H9 (cell line): ENCODE data around the gene ITPR1. TPM values are rescaled to one million over a fixed set of nuclear protein-coding genes. Genes with fewer than 3 reads are reported as not detected.

ENCODE experiments used
- DNase-seq: peaks from one replicate; pipeline ENCODE4 v3.0.0-alpha.2; 2017
- H2AFZ ChIP-seq: one replicate; pipeline ENCODE4 v1.6.1; 2013; ENCODE audit warnings: mild to moderate bottlenecking, low read length, control low read depth, moderate library complexity
- H2AK5ac ChIP-seq: 2 replicates; pipeline ENCODE4 v1.6.1; 2013; ENCODE audit warnings: low read length, control low read depth, mixed read lengths; ENCODE audit not compliant: insufficient read length
- H2BK120ac ChIP-seq: one replicate; pipeline ENCODE4 v1.6.1; 2013; ENCODE audit warnings: low read depth, mild to moderate bottlenecking, low read length, control low read depth, inconsistent platforms; ENCODE audit not compliant: poor library complexity, severe bottlenecking
- H2BK12ac ChIP-seq: 2 replicates; pipeline ENCODE4 v1.6.1; 2013; ENCODE audit warnings: low read length, control low read depth, mixed read lengths, low read depth; ENCODE audit not compliant: insufficient read length
- H2BK15ac ChIP-seq: 2 replicates; pipeline ENCODE4 v1.6.1; 2013; ENCODE audit warnings: low read depth, low read length, control low read depth
- H2BK20ac ChIP-seq: one replicate; pipeline ENCODE4 v1.6.1; 2013; ENCODE audit warnings: low read depth, mild to moderate bottlenecking, low read length, control low read depth, inconsistent platforms; ENCODE audit not compliant: poor library complexity, severe bottlenecking
- H2BK5ac ChIP-seq: 2 replicates; pipeline ENCODE4 v1.6.1; 2013; ENCODE audit warnings: low read length, control low read depth, mixed read lengths; ENCODE audit not compliant: insufficient read length
- H3K14ac ChIP-seq: 2 replicates; pipeline ENCODE4 v1.6.1; 2013; ENCODE audit warnings: low read length, control low read depth; ENCODE audit not compliant: insufficient read depth
- H3K18ac ChIP-seq: 2 replicates; pipeline ENCODE4 v1.6.1; 2013; ENCODE audit warnings: low read depth, mild to moderate bottlenecking, mixed read lengths, low read length, control low read depth; ENCODE audit not compliant: insufficient read length
- H3K23ac ChIP-seq: 2 replicates; pipeline ENCODE4 v1.6.1; 2013; ENCODE audit warnings: low read length, control low read depth, mixed read lengths, low read depth; ENCODE audit not compliant: insufficient read length
- H3K23me2 ChIP-seq: 2 replicates; pipeline ENCODE4 v1.6.1; 2013; ENCODE audit warnings: low read depth, mild to moderate bottlenecking, mixed read lengths, low read length, control low read depth; ENCODE audit not compliant: insufficient read length, poor library complexity, severe bottlenecking
- H3K27ac ChIP-seq: 2 replicates; pipeline ENCODE4 v1.5.1; 2013; ENCODE audit warnings: low read length, control low read depth, mixed read lengths, low read depth; ENCODE audit not compliant: insufficient read length
- H3K27me3 ChIP-seq: 2 replicates; pipeline ENCODE4 v1.6.1; 2013; ENCODE audit warnings: low read length, control low read depth, inconsistent platforms; ENCODE audit not compliant: insufficient read depth
- H3K4ac ChIP-seq: 2 replicates; pipeline ENCODE4 v1.6.1; 2013; ENCODE audit warnings: low read depth, mild to moderate bottlenecking, control low read depth, inconsistent platforms, low read length, moderate library complexity
- H3K4me1 ChIP-seq: 2 replicates; pipeline ENCODE4 v1.6.1; 2013; ENCODE audit warnings: low read length, control low read depth, inconsistent platforms; ENCODE audit not compliant: insufficient read depth
- H3K4me2 ChIP-seq: 2 replicates; pipeline ENCODE4 v1.6.1; 2013; ENCODE audit warnings: low read length, control low read depth, mixed read lengths; ENCODE audit not compliant: insufficient read length, insufficient read depth
- H3K56ac ChIP-seq: 2 replicates; pipeline ENCODE4 v1.6.1; 2013; ENCODE audit warnings: low read depth, mild to moderate bottlenecking, mixed read lengths, low read length, control low read depth; ENCODE audit not compliant: insufficient read length
- H3K79me1 ChIP-seq: 2 replicates; pipeline ENCODE4 v1.6.1; 2013; ENCODE audit warnings: low read depth, mild to moderate bottlenecking, moderate library complexity, low read length, control low read depth, inconsistent platforms; ENCODE audit not compliant: insufficient read depth, poor library complexity, severe bottlenecking
- H3K79me2 ChIP-seq: 2 replicates; pipeline ENCODE4 v1.6.1; 2013; ENCODE audit warnings: low read length, control low read depth, inconsistent platforms; ENCODE audit not compliant: insufficient read depth
- H3K9ac ChIP-seq: 2 replicates; pipeline ENCODE4 v1.6.1; 2013; ENCODE audit warnings: low read length, control low read depth, mixed read lengths; ENCODE audit not compliant: insufficient read length; ENCODE audit errors: extremely low read depth
- H3K9me3 ChIP-seq: one replicate; pipeline ENCODE4 v1.6.1; 2013; ENCODE audit warnings: low read depth, low read length, inconsistent platforms; ENCODE audit not compliant: control insufficient read depth
- H3T11ph ChIP-seq: one replicate; pipeline ENCODE4 v1.6.1; 2013; ENCODE audit warnings: mild to moderate bottlenecking, low read length, control low read depth, inconsistent platforms
- H4K20me1 ChIP-seq: one replicate; pipeline ENCODE4 v1.6.1; 2013; ENCODE audit not compliant: control insufficient read depth, insufficient read length, insufficient read depth
- H4K5ac ChIP-seq: 2 replicates; pipeline ENCODE4 v1.6.1; 2013; ENCODE audit warnings: low read depth, mild to moderate bottlenecking, mixed read lengths, low read length, control low read depth; ENCODE audit not compliant: insufficient read length
- H4K8ac ChIP-seq: replicated peaks from 2 replicates; pipeline ENCODE4 v1.6.1; 2013; ENCODE audit warnings: low read length, control low read depth, mixed read lengths, low read depth; ENCODE audit not compliant: insufficient read length
- H4K91ac ChIP-seq: 2 replicates; pipeline ENCODE4 v1.6.1; 2013; ENCODE audit warnings: low read depth, mild to moderate bottlenecking, moderate library complexity, mixed read lengths, low read length, control low read depth; ENCODE audit not compliant: insufficient read length
- H3K27ac Mint-ChIP-seq, 3 experiments: 2 replicates in 2 of 3; 3 replicates in 1 of 3; pipeline ENCODE4 v1.8.0; 2020 to 2021; ENCODE audit warnings: mixed read lengths in 3 of 3, mild to moderate bottlenecking in 1 of 3, moderate library complexity in 1 of 3
- H3K27me3 Mint-ChIP-seq: 2 replicates; pipeline ENCODE4 v1.8.0; 2021; ENCODE audit warnings: low read depth, mild to moderate bottlenecking, moderate library complexity, mixed read lengths
- H3K36me3 Mint-ChIP-seq, 3 experiments: 2 replicates in 2 of 3; 3 replicates in 1 of 3; pipeline ENCODE4 v1.8.0; 2020 to 2021; ENCODE audit warnings: low read depth in 3 of 3, mixed read lengths in 3 of 3; ENCODE audit not compliant: insufficient read depth in 1 of 3
- H3K4me1 Mint-ChIP-seq, 2 experiments: 2 replicates each; pipeline ENCODE4 v1.8.0; 2020; ENCODE audit warnings: mixed read lengths in 2 of 2
- H3K4me3 Mint-ChIP-seq, 2 experiments: 2 replicates in 1 of 2; 3 replicates in 1 of 2; pipeline ENCODE4 v1.8.0; 2020 to 2021; ENCODE audit warnings: mild to moderate bottlenecking in 2 of 2, mixed read lengths in 2 of 2, moderate library complexity in 1 of 2
- H3K9me3 Mint-ChIP-seq, 2 experiments: 2 replicates in 1 of 2; 3 replicates in 1 of 2; pipeline ENCODE4 v1.8.0; 2020; ENCODE audit warnings: mild to moderate bottlenecking in 2 of 2, mixed read lengths in 2 of 2, moderate library complexity in 1 of 2
- WGBS: extraction: QIAGEN DNeasy Blood & Tissue Kit; methylation state at CpG from one replicate; pipeline ENCODE4 v1.1.7; 2013; ENCODE audit warnings: missing lambda C conversion rate, low lambda C conversion rate, mixed read lengths; ENCODE audit not compliant: insufficient read length; ENCODE audit errors: extremely low coverage; 5-methylcytosine and 5-hydroxymethylcytosine counted together
- total RNA-seq: library from RNA; stranded (reverse); gene quantifications from 2 replicates; pipeline ENCODE4 v1.2.1, GENCODE V29; 2021
- TF ChIP-seq, protein P1 (sequence below): fragments of 200-600 bp; sonication (generic); conservative IDR thresholded peaks from 3 replicates; pipeline ENCODE4 v1.8.0; 2021; ENCODE audit warnings: antibody characterized with exemption, mild to moderate bottlenecking

ITPR1 gene
- total RNA-seq, 1 experiment from 2014 or later = 4.2 TPM

GRCh38 chr3:4543110-4543509 is 50.0 kb downstream of the ITPR1 start:
- no peak overlapping the region for H4K5ac ChIP-seq
- no peaks in the 10 kb centered on the region for H3K79me2 ChIP-seq
- H3K14ac ChIP-seq = no peak overlapping the region
- H3K4me2 ChIP-seq = no peak overlapping the region
- TF ChIP-seq, protein P1, sequence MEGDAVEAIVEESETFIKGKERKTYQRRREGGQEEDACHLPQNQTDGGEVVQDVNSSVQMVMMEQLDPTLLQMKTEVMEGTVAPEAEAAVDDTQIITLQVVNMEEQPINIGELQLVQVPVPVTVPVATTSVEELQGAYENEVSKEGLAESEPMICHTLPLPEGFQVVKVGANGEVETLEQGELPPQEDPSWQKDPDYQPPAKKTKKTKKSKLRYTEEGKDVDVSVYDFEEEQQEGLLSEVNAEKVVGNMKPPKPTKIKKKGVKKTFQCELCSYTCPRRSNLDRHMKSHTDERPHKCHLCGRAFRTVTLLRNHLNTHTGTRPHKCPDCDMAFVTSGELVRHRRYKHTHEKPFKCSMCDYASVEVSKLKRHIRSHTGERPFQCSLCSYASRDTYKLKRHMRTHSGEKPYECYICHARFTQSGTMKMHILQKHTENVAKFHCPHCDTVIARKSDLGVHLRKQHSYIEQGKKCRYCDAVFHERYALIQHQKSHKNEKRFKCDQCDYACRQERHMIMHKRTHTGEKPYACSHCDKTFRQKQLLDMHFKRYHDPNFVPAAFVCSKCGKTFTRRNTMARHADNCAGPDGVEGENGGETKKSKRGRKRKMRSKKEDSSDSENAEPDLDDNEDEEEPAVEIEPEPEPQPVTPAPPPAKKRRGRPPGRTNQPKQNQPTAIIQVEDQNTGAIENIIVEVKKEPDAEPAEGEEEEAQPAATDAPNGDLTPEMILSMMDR = no peak
- no peak overlapping the region for H4K8ac ChIP-seq
- Mint-ChIP-seq H3K27ac (no peak overlapping the region), H3K36me3 (peaks cover 0 to 4% (median 0%) of the 10 kb centered on the region in 3 experiments; a peak in 3 of 7 replicates), H3K27me3 (no peaks in the 10 kb centered on the region), H3K4me3 (no peak overlapping the region), H3K4me1 (peaks cover 2% of the 10 kb centered on the region in 2 experiments; a peak in 1 of 4 replicates), H3K9me3 (peaks cover 4% of the 10 kb centered on the region in 2 experiments; a peak in 3 of 5 replicates)
- H2BK120ac ChIP-seq = no peak overlapping the region
- H4K20me1 ChIP-seq = no peaks in the 10 kb centered on the region
- H3K4ac ChIP-seq = no peak overlapping the region
- WGBS = no CpG with 5 or more reads among the region's 2 CpGs
- no peak overlapping the region for H2AK5ac ChIP-seq
- H3K4me1 ChIP-seq = no peaks in the 10 kb centered on the region; the same call in 1 of the 2 replicates
- no peaks in the 10 kb centered on the region for H3K23me2 ChIP-seq
- H2BK20ac ChIP-seq = no peak overlapping the region
- no peak overlapping the region for H4K91ac ChIP-seq
- H3T11ph ChIP-seq = no peak overlapping the region
- no peak overlapping the region for H3K27ac ChIP-seq
- no peaks in the 10 kb centered on the region for H3K27me3 ChIP-seq
- no peak overlapping the region for H2BK5ac ChIP-seq
- no peak overlapping the region for H3K23ac ChIP-seq
- H3K18ac ChIP-seq = no peak overlapping the region
- H2BK15ac ChIP-seq = no peak overlapping the region
- no peak overlapping the region for H3K9ac ChIP-seq
- H3K79me1 ChIP-seq = no peaks in the 10 kb centered on the region
- DNase-seq = no peak
- no peak overlapping the region for H2AFZ ChIP-seq
- H3K9me3 ChIP-seq = no peaks in the 10 kb centered on the region
- H3K56ac ChIP-seq = no peak overlapping the region
- no peak overlapping the region for H2BK12ac ChIP-seq
